ENCODE results near the gene NUP210L. TPM values are rescaled to one million over a fixed set of nuclear protein-coding genes. Genes with fewer than 3 reads are reported as not detected.

The NUP210L gene

GRCh38 chr1:153942766-153943549 is 211.9 kb downstream of the NUP210L start:
- H3K27me3 ChIP-seq (ENCODE audit: insufficient read depth, poor library complexity, severe bottlenecking), result no peaks in the 10 kb centered on the region
- no peak overlapping the region for H3K4me3 ChIP-seq (replicated peaks; ENCODE audit: insufficient read depth, low read length)
- no peak for DNase-seq (ENCODE audit: low read depth in 1 of 2, low spot score in 1 of 2)
- no peak overlapping the region for H3K27ac ChIP-seq (replicated peaks)
- TF ChIP-seq POLR2AphosphoS5 (IDR thresholded peaks at IDR 0.05; ENCODE audit: low read depth), result no peak
- no peak for TF ChIP-seq CTCF (IDR thresholded peaks at IDR 0.05; ENCODE audit: insufficient read depth, low read length)
- no peak for TF ChIP-seq REST (IDR thresholded peaks at IDR 0.05; ENCODE audit: insufficient replicate concordance, low read depth)
- TF ChIP-seq GABPA (IDR thresholded peaks at IDR 0.05; ENCODE audit: low read depth), result no peak
- no peak for TF ChIP-seq SPI1 (IDR thresholded peaks at IDR 0.05; ENCODE audit: borderline replicate concordance, low read depth)

Small RNA genes lying within 50 kb of the gene (microRNA-seq; reads per million reads assigned to microRNA genes)
- 6.3 reads per million, percentile 21 among the genes with 10 or more reads in this experiment for gene MIR190B
- not detected for gene MIR5698
- gene MIR6737, result not detected
